ENCODE measurements around the gene ADGRL3.
"Not testable (repeated sequence)": the region's sequence is repeated elsewhere in the genome, so short reads cannot be mapped to it uniquely, and the experiment has no call there.

ADGRL3 gene

GRCh38 chr4:61335241-61335763, 135.2 kb downstream of the ADGRL3 start:
- no peak overlapping the region for H3K4me3 ChIP-seq (ENCODE audit: low read depth, low read length)
- no peak for TF ChIP-seq CTCF (IDR thresholded peaks at IDR 0.05; ENCODE audit: low read depth, low read length)

- no peak overlapping the region for H3K4me3 ChIP-seq (ENCODE audit: low read depth, low read length)
- no peak for TF ChIP-seq CTCF (IDR thresholded peaks at IDR 0.05; ENCODE audit: low read depth, low read length)
Observed at GRCh38 chr4:61336488-61336887, 136.4 kb downstream of the ADGRL3 start.

GRCh38 chr4:61336916-61337315, 136.8 kb downstream of the ADGRL3 start:
- no peak overlapping the region for H3K4me3 ChIP-seq (ENCODE audit: low read depth, low read length)

DNA sequence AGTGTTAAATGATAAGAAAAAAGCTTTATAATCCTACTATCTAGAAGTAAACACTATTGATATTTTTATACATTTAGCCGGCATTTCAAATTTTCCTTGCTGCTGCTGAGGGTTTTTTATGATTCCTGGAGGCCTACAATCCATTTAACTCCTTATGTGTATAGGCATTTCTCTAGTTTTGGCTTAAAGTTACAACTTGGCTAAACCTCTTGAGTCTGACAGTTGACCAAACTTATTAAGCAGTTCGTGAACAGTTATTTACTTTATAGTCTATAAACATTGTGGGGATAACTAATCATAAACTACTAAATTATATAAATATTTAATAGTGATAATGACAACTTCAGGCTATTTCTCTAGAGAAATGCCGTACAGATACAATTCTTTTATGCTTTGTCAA, 141.9 kb downstream of the ADGRL3 start:
- H3K4me3 ChIP-seq (ENCODE audit: low read depth, low read length) = no peak overlapping the region
- no peak for TF ChIP-seq CTCF (IDR thresholded peaks at IDR 0.05; ENCODE audit: low read depth, low read length)

More at GRCh38 chr4:61336916-61337315, 136.8 kb downstream of the ADGRL3 start:
- no peak for TF ChIP-seq CTCF (IDR thresholded peaks at IDR 0.05; ENCODE audit: low read depth, low read length)

- H3K4me3 ChIP-seq (ENCODE audit: low read depth, low read length) = no peak overlapping the region
- no peak for TF ChIP-seq CTCF (IDR thresholded peaks at IDR 0.05; ENCODE audit: low read depth, low read length)
Observed at GRCh38 chr4:61350932-61351331, 150.8 kb downstream of the ADGRL3 start.

GRCh38 chr4:61356696-61357095, 156.6 kb downstream of the ADGRL3 start:
- TF ChIP-seq CTCF (IDR thresholded peaks at IDR 0.05; ENCODE audit: low read depth, low read length) = no peak
- no peak overlapping the region for H3K4me3 ChIP-seq (ENCODE audit: low read depth, low read length)

- H3K4me3 ChIP-seq (ENCODE audit: low read depth, low read length) = no peak overlapping the region
- no peak for TF ChIP-seq CTCF (IDR thresholded peaks at IDR 0.05; ENCODE audit: low read depth, low read length)
Observed at GRCh38 chr4:61359301-61359700, 159.2 kb downstream of the ADGRL3 start.

DNA sequence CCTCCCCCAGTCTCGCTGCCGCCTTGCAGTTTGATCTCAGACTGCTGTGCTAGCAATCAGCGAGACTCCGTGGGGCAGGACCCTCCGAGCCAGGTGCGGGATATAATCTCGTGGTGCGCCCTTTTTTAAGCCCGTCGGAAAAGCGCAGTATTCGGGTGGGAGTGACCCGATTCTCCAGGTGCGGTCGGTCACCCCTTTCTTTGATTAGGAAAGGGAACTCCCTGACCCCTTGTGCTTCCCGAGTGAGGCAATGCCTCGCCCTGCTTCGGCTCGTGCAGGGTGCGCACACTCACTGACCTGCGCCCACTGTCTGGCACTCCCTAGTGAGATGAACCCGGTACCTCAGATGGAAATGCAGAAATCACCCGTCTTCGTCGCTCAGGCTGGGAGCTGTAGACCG, 172.7 kb downstream of the ADGRL3 start:
- H3K4me3 ChIP-seq (ENCODE audit: low read depth, low read length) = not testable (repeated sequence)

All from WI38 (cell line).